ENCODE results near the gene SYN1.

SYN1 gene

DNA sequence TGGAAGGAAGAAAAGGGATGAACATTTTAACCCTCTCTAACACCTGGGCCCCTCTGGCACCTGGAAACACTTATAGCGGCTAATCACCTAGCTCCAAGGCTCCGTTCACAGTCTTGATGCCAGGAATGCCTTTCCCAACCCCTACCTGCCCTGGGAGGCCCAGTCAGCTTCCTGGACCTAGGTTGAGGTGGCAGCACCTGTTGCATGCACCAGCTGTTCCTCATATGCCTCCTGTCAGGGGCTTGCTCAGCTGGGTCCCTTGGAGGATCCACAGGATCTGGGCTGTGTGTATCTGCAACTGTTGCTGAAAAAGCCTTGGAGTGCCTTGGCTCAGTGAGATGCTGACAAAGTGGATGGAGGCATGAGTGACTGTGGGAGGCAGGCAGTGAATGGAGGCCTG lies 5.7 kb upstream of the SYN1 start:
- no peak overlapping the region for H3K4me3 ChIP-seq
- no peaks in the 10 kb centered on the region for H3K36me3 ChIP-seq (replicated peaks)
- no peak for DNase-seq (ENCODE audit: low spot score in 2 of 2)
- no peaks in the 10 kb centered on the region for H3K9me3 ChIP-seq
- H3K27me3 ChIP-seq (ENCODE audit: low read depth): no peaks in the 10 kb centered on the region
- H3K4me1 ChIP-seq: no peaks in the 10 kb centered on the region
- in situ Hi-C loops (cut with MboI; ENCODE audit: low sequenced_read_pairs): no loop called here

DNA sequence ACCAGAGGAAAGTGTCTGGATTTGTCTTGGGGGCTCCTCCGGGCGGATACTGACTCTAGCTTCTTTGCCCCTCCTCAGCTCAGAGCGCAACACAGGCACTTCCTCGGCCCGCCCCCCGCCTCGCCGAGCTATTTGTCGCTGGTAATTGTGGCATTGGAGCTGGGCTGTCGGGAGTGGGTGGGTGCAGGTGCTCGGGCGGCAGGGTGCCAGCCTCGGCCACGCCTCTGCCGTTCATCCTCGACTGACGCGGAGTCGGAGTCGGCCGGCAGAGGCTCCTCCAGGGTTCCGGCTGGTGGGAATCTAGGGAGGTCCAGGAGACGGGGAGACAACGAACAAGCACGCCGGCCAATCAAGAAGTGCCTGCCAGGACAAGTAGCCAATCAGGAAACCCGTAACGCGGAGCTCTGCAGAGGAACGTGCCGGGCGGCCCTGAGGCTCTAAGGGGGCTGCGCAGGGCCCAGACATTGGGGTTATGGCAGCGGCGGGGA lies 3.9 kb upstream of the SYN1 start:
- Histone ChIP-seq H3K4me3 (no peak overlapping the region), H3K9me3 (no peaks in the 10 kb centered on the region), H3K4me1 (no peaks in the 10 kb centered on the region), H3K27me3 (ENCODE audit: low read depth) (no peaks in the 10 kb centered on the region), H3K36me3 (replicated peaks) (no peaks in the 10 kb centered on the region)
- DNase-seq (ENCODE audit: low spot score in 2 of 2): no peak
- in situ Hi-C loops (cut with MboI; ENCODE audit: low sequenced_read_pairs): no loop called here

DNA sequence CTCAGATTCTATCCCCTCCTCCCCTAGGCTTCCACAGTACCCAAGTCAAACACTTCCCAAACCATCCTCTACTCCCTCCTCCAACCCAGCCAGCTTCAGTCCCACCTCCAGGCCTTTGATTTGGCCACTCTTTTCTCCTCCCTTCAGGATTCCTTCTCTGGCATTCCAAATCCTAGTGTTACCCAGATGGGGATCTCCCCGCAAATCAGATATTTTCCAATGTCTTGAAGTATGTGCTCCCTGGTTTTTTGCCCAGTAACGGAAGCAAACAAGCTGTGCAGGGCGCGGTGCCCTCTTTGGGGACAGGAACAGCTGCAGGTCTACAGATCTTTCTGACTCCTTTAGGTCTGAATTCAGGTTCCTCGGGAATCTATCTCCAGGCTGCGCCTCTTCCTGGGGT lies 2.2 kb upstream of the SYN1 start:
- H3K4me1 ChIP-seq: no peaks in the 10 kb centered on the region
- no peak overlapping the region for H3K4me3 ChIP-seq
- H3K36me3 ChIP-seq (replicated peaks): no peaks in the 10 kb centered on the region
- in situ Hi-C loops (cut with MboI; ENCODE audit: low sequenced_read_pairs): no loop called here
- H3K27me3 ChIP-seq (ENCODE audit: low read depth): peaks cover 7% of the 10 kb centered on the region; the same call in 1 of the 2 replicates
- DNase-seq (ENCODE audit: low spot score in 2 of 2): no peak
- H3K9me3 ChIP-seq: no peaks in the 10 kb centered on the region

DNA sequence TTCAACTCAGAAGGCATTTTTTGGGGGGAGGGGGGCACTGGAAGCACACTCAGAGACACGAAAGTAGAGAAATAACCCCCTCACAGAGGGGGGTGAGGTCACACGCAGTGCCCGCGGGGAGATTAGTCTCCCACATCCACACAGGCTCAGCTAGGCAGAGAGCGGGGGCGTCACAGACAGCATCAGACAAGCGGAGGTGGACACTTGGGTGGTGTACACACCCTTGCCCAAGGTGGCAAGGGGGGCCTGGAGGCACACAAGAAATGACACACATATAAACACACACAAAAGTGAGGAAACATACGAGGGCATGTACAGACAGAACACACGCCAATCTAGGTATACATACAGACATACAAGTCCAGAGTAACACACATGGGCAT lies 637 bp upstream of the SYN1 start:
- no peak for DNase-seq (ENCODE audit: low spot score in 2 of 2)
- in situ Hi-C loops (cut with MboI; ENCODE audit: low sequenced_read_pairs): no loop called here
- no peak overlapping the region for H3K4me3 ChIP-seq

DNA sequence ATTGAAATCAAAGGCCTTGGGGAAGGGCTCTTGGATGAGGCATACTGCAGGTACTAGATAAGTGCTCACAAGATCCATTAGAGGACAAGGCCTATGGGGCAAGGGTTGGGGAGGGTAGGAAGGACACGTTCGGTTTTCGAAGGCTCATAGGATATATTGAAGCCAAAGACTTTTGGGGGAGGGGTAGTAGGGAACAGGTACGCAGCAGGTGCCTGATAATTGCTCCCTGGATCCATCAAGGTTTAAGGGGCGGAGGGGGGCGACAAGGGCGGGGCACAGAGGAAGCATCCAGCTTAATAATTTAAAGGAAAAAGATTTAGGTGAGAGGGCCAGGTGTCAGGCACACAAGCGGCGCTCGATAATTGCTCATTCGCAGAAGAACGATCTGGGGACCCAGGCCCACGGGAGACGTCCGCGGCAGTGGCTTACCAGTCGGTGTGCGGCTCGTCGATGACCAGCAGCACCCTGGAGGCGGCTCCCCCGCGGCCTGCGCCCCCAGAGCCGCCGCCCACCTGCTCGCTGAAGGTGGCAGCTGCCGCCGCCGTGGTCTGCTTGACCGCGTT lies 653 bp downstream of the SYN1 start:
- Histone ChIP-seq H3K9me3 (no peaks in the 10 kb centered on the region), H3K4me1 (no peaks in the 10 kb centered on the region), H3K27me3 (ENCODE audit: low read depth) (peaks cover 7% of the 10 kb centered on the region; the same call in 1 of the 2 replicates), H3K36me3 (replicated peaks) (no peaks in the 10 kb centered on the region), H3K4me3 (no peak overlapping the region; the same call in 1 of the 2 replicates)
- in situ Hi-C loops (cut with MboI; ENCODE audit: low sequenced_read_pairs): no loop called here
- DNase-seq (ENCODE audit: low spot score in 2 of 2): no peak

More for the DNA sequence above, 637 bp upstream of the SYN1 start:
- peaks cover 7% of the 10 kb centered on the region; the same call in 1 of the 2 replicates for H3K27me3 ChIP-seq (ENCODE audit: low read depth)
- H3K36me3 ChIP-seq (replicated peaks): no peaks in the 10 kb centered on the region
- no peaks in the 10 kb centered on the region for H3K9me3 ChIP-seq
- H3K4me1 ChIP-seq: no peaks in the 10 kb centered on the region

DNA sequence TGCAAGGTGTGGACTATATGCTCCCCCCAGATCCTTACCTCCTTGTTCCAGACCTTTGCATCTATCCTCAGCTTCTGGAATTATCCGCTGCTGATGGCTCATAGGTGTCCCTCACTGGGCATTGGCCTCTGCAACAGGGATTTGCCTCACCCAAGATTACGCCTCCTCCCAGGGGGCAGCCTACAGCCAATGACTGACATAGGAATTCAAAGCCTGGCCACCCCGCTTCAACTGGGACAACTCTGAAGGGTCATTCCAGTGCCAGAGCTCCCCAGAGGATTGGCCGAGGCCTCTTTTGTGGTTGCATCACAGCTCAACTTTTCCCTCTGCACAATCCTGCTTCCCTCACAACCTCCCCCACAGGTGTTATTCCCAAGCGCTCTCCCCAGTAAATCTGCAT lies 5.0 kb downstream of the SYN1 start:
- H3K9me3 ChIP-seq: no peaks in the 10 kb centered on the region
- no peak overlapping the region for H3K4me3 ChIP-seq
- H3K27me3 ChIP-seq (ENCODE audit: low read depth): peaks cover 7% of the 10 kb centered on the region; the same call in 1 of the 2 replicates
- no peaks in the 10 kb centered on the region for H3K36me3 ChIP-seq (replicated peaks)
- H3K4me1 ChIP-seq: no peaks in the 10 kb centered on the region
- DNase-seq (ENCODE audit: low spot score in 2 of 2): no peak
- in situ Hi-C loops (cut with MboI; ENCODE audit: low sequenced_read_pairs): no loop called here

DNA sequence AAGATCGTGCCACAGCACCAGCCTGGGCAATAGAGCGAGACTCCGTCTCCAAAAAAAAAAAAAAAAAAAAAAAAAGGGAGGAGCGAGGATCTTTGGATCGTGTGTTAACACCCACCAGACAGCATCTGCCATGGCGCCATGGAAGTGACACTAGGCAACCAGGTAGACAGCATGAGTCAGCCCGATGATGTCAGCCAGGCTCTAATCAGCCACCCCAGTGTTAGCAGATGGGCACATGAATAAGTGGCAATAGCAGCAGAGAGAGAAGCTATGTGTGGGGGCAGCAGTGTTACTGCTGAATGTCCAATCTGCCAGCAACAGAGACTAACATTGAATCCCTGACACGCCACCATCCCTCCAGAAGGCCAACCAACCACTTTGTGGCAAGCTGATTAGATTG lies 6.6 kb downstream of the SYN1 start:
- Histone ChIP-seq H3K36me3 (replicated peaks) (no peaks in the 10 kb centered on the region), H3K4me1 (no peaks in the 10 kb centered on the region), H3K27me3 (ENCODE audit: low read depth) (peaks cover 7% of the 10 kb centered on the region; the same call in 1 of the 2 replicates), H3K9me3 (no peaks in the 10 kb centered on the region), H3K4me3 (no peak overlapping the region)
- in situ Hi-C loops (cut with MboI; ENCODE audit: low sequenced_read_pairs): no loop called here
- no peak for DNase-seq (ENCODE audit: low spot score in 2 of 2)

DNA sequence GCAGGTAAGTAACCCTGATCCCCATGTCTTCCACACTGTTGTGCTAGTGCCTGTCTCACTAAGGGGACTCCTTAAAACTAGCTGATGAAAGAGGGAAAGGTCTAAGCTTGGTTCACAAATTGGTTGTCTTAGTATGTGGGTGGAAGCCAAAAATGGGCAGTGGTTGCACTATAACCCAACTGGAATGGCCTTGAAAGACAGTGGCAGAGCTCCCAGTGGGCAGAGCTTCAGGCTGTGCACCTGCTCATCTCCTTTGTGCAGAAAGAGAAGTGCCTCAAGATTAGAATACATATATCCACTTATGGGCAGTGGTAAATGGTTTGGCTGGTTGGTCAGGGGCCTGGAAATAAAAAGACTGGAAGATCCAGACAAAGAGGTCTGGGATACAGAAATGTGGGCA lies 7.2 kb downstream of the SYN1 start:
- Histone ChIP-seq H3K9me3 (no peaks in the 10 kb centered on the region), H3K27me3 (ENCODE audit: low read depth) (peaks cover under 1% of the 10 kb centered on the region; the same call in 1 of the 2 replicates), H3K36me3 (replicated peaks) (no peaks in the 10 kb centered on the region), H3K4me3 (no peak overlapping the region), H3K4me1 (no peaks in the 10 kb centered on the region)
- DNase-seq (ENCODE audit: low spot score in 2 of 2): no peak
- in situ Hi-C loops (cut with MboI; ENCODE audit: low sequenced_read_pairs): no loop called here

DNA sequence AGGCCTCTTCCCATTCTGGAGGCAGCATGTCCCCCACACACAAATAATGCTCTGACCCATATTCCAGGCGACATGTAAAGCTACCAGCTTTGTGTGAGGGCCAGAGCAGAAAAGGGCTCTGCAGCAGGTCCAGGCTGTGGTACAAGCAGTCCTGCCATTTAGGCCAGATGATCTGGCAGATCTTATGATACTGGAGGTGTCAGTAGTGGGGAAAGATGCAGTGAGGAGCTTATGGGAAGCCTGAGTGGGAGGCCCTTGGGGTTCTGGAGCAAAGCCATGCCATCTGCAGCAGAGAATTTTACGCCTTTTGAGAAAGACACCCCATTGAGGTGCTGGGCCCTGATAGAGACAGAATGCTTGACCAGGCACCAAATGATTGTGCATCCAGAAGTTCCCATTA lies 7.7 kb downstream of the SYN1 start:
- no peak overlapping the region for H3K4me3 ChIP-seq
- DNase-seq (ENCODE audit: low spot score in 2 of 2): no peak
- H3K36me3 ChIP-seq (replicated peaks): no peaks in the 10 kb centered on the region
- no peaks in the 10 kb centered on the region for H3K9me3 ChIP-seq
- H3K27me3 ChIP-seq (ENCODE audit: low read depth): no peaks in the 10 kb centered on the region
- no peaks in the 10 kb centered on the region for H3K4me1 ChIP-seq
- in situ Hi-C loops (cut with MboI; ENCODE audit: low sequenced_read_pairs): no loop called here

DNA sequence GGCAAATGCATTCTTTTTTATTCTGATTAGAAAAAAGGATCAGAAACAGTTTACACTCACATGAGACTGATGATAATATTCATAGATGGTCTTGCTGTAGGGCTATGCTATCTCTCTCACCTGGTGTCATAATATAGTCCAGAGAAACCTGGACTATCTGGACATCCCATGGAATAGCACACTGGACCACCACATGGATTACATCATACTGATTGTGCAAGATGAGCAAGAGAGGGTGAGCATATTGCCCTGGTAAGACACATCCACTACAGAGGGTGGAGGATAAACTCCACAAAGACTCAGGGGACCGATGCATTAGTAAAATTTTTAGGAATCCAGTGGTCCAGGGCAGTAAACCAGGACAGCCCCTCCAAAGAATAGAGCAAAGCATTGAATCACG lies 8.2 kb downstream of the SYN1 start:
- no peak for DNase-seq (ENCODE audit: low spot score in 2 of 2)
- H3K4me1 ChIP-seq: no peaks in the 10 kb centered on the region
- in situ Hi-C loops (cut with MboI; ENCODE audit: low sequenced_read_pairs): no loop called here
- H3K4me3 ChIP-seq: no peak overlapping the region
- no peaks in the 10 kb centered on the region for H3K27me3 ChIP-seq (ENCODE audit: low read depth)
- no peaks in the 10 kb centered on the region for H3K36me3 ChIP-seq (replicated peaks)
- no peaks in the 10 kb centered on the region for H3K9me3 ChIP-seq

DNA sequence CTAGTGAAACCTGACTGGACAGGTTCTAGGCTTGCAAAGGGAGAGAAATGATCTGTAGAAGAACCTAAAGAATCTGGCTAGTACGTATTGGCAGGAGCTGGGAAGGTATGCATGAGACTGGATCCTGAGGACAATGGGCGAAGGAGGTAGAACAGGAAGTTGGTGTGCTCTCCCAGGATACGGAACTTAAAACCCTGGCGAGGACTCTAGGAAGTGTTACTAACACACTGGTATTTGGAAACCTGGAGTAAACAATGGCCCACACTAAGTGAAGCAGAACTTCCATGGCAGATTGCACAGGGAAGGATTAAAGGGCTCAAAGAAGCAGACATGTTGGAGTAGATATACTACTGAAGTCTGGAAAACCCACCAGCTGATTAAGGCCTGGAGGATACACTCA lies 9.1 kb downstream of the SYN1 start:
- no peaks in the 10 kb centered on the region for H3K27me3 ChIP-seq (ENCODE audit: low read depth)
- in situ Hi-C loops (cut with MboI; ENCODE audit: low sequenced_read_pairs): no loop called here

DNA sequence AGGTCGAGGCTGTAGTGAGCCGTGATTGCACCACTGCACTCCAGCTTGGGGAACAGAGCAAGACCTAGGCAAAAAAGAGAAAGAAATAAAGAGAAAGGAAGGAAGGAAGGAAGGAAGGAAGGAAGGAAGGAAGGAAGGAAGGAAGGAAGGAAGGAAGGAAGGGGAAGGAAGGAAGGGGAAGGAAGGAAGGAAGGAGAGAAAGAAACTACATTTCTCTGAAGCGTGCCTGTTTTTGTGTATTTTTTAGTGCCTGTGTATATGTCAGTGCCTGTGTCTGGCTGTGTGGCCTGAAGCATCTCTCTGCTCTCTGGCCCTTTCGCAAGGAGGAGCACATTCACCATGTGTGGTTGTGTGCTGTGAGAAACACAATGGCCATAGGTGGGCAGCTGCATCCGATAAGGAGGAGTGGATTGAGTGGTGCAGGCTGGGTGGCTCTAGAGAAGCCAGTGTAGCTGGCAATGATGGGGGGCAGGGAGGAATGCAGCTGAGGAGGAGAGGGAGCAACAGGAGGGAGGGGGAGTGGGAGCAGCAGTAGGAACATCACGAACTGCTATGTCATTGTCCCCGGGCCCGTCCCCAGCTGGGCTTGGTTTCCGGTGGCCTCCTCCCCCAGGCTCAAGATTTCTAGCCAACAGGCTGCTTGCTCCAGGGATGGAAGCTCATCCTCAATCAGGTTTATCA lies 11.4 kb downstream of the SYN1 start:
- H3K4me1 ChIP-seq: no peaks in the 10 kb centered on the region
- H3K27me3 ChIP-seq (ENCODE audit: low read depth): no peaks in the 10 kb centered on the region
- H3K4me3 ChIP-seq: no peak overlapping the region
- no peaks in the 10 kb centered on the region for H3K36me3 ChIP-seq (replicated peaks)
- no peak for DNase-seq (ENCODE audit: low spot score in 2 of 2)
- H3K9me3 ChIP-seq: no peaks in the 10 kb centered on the region
- in situ Hi-C loops (cut with MboI; ENCODE audit: low sequenced_read_pairs): no loop called here

More for the DNA sequence above, 9.1 kb downstream of the SYN1 start:
- no peaks in the 10 kb centered on the region for H3K9me3 ChIP-seq
- no peak for DNase-seq (ENCODE audit: low spot score in 2 of 2)
- H3K36me3 ChIP-seq (replicated peaks): no peaks in the 10 kb centered on the region
- H3K4me3 ChIP-seq: no peak overlapping the region
- H3K4me1 ChIP-seq: no peaks in the 10 kb centered on the region

DNA sequence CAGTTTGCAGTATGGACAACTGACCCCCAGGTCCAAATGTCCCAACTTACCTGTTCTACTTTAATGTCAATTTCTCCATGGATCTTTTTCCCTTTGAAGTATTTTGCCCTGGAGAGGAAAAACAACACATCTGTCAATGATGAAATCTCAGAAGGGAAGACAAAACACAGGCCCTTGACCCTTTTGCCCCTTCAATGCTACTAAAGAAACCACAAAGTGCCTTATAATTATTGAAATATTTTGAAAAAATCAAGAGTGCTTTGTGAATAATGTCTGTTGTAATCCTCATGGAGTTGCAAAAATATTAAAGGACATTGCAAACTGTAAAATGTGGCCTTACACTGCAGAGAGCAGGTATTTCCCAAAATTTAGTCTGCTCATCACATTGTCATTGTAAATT lies 12.6 kb downstream of the SYN1 start:
- no peak for DNase-seq (ENCODE audit: low spot score in 2 of 2)
- H3K4me3 ChIP-seq: no peak overlapping the region
- H3K4me1 ChIP-seq: no peaks in the 10 kb centered on the region
- no peaks in the 10 kb centered on the region for H3K9me3 ChIP-seq
- H3K36me3 ChIP-seq (replicated peaks): no peaks in the 10 kb centered on the region
- in situ Hi-C loops (cut with MboI; ENCODE audit: low sequenced_read_pairs): no loop called here
- H3K27me3 ChIP-seq (ENCODE audit: low read depth): no peaks in the 10 kb centered on the region

DNA sequence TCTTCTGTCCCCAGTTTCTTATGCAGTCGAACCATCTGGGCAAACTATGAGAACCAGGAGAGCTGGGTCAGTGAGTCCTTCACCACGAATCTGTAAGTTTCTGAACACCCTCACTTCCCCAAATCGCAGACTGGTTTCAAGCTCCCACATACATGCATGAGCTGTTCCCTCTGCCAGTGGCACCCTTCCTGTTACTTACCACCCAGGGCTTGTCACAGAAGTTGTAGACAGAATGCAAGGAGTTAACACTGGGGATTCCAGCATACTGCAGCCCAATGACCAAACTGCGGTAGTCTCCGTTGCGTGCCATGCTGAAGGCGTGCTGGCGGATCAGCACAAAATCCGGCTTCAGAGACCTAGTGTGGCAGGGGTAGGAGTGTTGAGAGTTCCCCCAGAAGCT lies 14.6 kb downstream of the SYN1 start:
- in situ Hi-C loops (cut with MboI; ENCODE audit: low sequenced_read_pairs): no loop called here
- H3K4me1 ChIP-seq: no peaks in the 10 kb centered on the region
- H3K36me3 ChIP-seq (replicated peaks): no peaks in the 10 kb centered on the region
- H3K9me3 ChIP-seq: no peaks in the 10 kb centered on the region
- DNase-seq (ENCODE audit: low spot score in 2 of 2): no peak
- no peak overlapping the region for H3K4me3 ChIP-seq
- no peaks in the 10 kb centered on the region for H3K27me3 ChIP-seq (ENCODE audit: low read depth)

Measured in HAP-1 (cell line).